GM19452 (cell line): ENCODE results near the gene LMO1.

ENCODE experiments used
- ATAC-seq: cut with Tn5 transposase; IDR thresholded peaks from one replicate; pipeline ENCODE4 v1.9.1; 2021; ENCODE audit not compliant: unreplicated experiment

The LMO1 gene

GRCh38 chr11:8266246-8267241 is 2.9 kb upstream of the LMO1 start:
- no peak for ATAC-seq

DNA sequence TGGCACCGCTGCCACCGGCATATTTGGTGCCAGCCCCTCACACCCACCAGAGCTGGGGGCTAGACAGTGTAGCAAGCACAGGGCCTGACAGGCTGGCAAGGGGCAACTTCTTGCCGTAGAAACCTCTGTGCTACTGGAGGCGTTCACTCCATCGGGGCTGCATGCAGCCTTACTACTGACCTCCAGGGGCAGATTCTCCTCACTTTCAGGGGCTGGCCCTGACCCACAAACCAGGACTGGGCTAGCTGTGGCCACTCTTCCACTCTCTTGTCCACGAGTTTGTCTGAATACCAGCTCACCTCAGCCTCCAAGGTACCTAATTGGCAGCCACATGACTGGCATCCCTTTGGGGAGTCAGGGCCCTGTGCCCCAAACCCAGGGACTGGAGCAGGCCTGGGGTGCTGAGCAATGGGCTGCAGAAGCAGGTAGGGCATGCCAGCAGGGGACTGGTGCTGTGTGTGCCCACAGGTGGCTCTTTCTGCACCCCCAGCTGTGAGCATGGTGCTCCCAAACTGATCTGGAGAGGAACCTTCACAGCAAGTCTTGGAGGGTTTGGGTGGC is 2.1 kb upstream of the LMO1 start:
- no peak for ATAC-seq

DNA sequence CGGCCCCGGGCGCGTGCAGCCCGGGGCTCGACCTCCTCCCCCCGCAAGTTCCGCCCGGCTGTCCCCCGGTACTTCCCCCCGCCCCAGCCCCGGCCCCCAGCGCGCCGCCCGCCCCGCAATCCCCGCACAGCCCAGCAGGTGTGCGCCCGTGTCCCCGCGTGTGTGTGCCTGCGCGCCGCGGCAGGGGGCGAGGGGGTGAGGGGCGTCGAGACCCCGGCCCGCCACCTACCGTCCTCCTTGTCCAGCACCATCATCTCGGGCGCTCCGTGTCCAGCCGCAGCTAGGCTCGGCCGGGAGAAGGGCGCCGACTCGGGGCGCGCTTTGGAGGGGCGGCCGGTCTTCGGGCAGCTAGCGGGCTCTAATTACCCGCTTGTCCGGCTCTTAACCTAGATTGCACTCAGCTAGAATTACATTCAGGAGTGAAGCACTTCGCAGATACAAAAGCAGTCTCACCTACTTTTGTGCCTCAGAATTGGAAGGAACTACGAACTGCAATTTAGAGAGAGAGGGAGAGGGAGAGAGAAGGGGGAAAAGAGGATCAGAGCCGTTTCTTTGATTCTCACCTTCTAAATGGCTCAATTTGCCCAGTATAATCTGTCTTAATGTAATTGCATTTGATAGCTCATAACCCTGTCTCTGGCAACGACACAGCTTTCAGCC is 439 bp downstream of the LMO1 start:
- no peak for ATAC-seq

GRCh38 chr11:8262552-8263108 is 1.0 kb downstream of the LMO1 start:
- no peak for ATAC-seq

GRCh38 chr11:8261921-8262551 is 1.6 kb downstream of the LMO1 start:
- ATAC-seq = no peak

DNA sequence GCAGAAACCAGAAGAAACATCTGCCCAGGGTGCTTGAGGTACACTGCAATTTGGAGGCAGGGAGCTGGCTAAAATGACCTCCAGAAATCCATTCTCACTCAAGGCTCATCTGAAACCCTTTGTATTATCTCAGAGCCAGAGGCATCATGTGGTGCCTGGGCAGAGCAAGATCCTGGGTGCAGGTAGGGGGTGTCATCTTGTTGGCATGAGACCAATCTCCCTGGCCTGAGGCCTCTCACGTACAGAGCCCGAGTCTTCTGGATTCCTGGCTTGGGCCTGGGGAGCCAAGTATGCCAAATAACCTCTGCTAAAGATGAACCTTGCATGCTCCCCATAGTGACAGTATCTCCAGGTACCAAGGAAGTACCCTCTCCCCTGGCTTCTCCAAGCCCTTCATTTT is 2.4 kb downstream of the LMO1 start:
- ATAC-seq = no peak

DNA sequence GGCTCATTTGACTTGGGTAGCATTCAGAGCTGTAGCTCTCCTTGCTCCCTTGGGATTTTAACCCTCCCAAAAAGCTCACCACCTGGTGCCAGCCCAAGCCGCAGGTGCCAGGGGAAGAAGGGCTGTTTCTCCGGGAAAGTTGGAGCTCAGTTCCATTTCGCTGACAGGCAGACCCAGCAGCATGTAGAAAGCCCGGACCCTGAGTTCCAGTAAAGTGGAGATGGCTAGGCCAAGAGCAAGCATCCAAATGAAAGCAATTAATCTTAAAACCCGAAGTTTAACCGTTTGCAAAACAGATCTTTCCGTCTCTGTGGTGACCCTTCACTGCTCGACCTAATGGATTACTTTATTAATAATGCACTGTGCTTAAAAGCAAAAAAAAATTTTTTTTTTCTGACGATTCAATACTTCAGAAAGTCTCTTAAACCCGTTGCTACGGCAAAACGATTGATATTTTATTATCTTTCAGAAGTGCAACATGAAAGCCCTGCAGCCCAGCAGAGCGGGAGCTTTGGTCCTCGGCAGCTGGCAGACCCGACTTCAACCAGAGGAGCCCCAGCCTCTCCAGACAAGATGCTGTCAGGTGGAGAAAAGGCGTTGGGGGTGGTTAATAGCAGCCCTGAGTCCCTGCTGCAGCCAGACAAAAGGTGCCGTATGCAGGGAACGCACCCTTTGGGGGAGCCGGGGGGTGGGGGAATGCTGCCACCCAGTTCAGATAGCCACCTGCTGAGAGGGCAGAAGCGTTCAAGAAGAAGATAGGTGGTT is 3.3 kb downstream of the LMO1 start:
- no peak for ATAC-seq

DNA sequence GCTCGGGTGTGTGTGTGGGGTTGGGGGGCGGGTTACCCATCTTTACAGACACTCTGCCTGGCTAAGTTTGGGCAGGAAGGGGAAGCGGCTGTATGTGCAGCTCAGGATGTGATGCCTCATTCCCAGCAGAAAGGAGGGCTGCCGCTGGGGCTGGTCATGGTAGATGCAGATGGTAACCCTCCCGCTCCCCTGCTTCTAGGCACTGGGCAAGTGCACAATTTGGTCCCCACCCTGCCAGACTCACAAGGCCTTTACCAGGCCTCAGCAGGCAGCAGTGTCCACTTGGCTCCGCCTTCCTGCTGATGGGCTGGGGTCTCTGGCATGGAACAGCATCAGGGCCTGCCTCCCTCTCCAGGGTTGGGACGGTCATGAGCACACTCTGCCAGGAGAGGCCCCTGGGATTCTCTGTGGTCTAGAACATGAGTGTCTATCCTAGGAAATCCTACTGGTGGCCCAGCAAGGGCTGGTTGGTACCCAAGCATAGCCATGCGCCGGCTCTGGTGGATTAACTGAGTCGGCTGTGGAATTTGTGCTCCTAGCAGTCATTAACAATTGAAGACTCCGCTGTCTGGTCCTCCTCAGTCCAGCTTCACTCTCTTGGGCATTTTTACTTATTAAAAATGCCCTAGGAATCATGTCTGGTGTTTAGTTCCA is 4.2 kb downstream of the LMO1 start:
- ATAC-seq = no peak

DNA sequence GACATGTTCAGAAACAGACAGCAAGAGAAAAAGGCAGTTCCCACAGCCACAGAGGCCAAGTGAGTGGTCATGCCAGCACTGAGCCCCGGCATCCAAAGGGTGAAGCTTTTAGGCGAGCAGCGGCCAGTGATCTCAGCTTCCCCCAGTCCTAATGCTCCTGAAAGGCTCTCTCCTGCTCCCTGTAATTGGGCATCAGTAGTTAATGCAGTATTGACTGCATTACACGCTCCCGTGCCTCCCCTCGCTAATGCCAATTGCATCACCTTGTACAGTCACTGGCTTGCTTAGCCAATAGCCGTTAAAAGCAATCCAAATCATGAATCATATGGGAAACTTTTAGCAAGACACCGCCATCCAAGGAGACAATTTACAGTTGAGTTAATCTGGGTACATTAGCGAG is 4.9 kb downstream of the LMO1 start:
- no peak for ATAC-seq

- ATAC-seq = no peak
Measured at GRCh38 chr11:8258289-8258688, 5.4 kb downstream of the LMO1 start.

DNA sequence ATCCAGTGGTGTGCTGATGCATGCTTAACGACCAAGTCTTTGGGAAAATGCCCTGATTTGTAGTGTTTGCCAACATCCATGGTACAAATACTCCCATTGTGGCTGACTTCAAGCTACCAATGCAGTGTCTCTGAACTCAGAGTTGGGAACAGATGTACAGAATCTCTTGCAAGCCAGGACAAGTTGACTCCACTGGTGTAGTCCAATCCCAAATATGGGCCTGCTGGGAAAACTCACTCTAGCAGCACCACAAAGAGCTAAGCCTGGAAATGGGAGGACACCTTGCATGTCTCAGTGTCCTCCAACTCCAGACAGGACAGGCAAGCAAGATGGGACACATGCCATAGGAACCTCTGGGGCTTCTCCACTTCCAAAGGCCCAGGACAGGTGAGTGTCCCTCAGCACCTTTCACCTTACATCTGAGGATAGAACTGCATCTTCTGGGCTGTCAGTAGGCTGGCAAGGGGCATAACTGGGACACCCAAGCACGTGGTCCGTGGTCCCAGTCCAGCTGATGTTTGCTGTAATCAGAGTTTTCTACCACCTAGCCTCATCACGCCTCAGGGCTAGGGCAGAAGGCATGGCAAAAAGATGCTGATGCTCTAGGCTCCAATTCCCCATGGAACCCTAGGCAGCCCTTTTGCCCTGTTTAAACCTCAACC is 6.5 kb downstream of the LMO1 start:
- ATAC-seq = no peak

DNA sequence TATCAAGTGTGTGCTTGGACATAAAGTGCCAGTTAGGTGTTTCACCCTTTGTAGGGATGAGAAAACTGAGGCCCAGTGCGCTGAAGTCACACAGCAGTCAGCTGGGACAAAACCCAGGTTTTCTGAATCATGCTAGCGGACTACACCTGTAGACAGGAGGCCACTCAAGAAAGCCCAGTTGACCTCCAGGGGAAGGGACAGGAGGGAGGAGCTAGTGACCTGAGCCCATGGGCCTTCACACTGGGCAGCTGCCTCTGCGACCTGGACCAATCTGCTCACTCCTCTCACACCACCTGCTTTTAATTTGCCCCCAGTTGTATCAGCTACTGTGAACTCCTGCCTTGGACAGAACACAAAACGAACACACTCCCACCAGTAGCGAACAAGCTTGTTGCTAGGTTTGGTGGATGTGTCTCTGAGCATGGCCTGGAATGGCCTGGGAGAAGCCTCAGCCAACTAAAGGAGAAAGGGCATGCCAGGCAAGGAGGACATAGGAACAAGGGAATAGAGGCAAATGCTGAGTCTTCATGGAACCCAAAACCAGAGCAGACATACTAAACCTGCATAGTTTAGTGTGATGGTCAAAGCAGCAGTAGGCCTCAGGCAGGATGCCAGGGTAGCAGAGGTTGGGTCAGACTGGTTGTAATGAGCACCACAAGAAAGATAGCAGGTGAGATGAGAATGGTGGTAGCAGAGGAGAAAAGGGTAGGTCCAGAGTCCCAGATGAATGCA is 7.2 kb downstream of the LMO1 start:
- ATAC-seq = no peak

GRCh38 chr11:8253566-8253965 is 10.1 kb downstream of the LMO1 start:
- ATAC-seq = no peak

DNA sequence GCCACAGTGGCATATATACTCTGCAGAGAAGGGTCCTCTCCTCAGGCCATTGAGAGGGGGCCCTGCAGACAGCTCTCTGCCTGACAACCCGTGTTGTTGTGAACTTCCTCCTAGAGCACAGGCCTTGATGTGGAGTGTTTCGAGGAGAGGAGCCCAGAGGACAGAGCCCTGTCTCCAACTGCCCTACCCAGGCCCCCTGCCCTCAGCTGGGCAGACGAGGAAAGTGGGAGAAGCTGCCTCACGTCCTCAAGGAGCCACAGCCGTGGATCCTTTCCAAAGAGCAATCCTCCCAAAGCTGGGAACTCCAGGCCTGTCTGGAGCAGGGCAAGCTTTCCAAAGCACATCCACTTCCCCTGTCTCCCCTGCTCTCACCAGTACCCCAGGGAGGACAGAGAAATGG is 10.7 kb downstream of the LMO1 start:
- no peak for ATAC-seq

GRCh38 chr11:8252388-8252787 is 11.3 kb downstream of the LMO1 start:
- ATAC-seq = no peak

- ATAC-seq = no peak
Measured at GRCh38 chr11:8251616-8252295, 11.9 kb downstream of the LMO1 start.

DNA sequence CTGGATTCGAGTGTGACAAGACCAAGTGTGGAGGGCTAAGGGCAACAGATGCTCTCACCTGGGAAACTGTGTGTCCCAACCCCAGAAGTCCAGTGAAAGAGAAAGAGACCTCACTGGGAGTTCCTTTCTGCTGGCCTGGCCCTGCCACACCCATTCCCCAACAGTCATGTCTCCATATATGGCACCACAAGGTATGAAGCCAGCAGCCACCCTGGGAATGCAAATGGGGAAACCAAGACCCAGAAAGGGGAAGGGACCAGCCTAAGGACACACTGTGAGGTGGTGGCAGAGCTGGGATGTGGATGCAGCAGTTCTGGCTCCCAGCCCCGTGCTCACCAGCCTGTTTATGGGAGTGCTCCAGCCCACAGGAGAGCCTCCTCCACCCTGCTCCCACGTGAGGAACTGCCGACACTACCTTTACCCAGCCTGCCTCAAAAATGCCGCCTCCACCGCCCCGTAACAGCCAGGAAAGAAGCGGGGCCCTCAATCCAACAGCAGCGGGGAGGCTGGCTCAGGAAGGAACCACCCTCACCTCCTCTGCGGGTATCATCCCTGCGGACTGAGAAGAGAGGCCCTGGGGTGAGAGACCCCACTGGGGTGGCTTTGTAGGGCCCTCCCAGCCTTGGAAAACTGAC is 12.6 kb downstream of the LMO1 start:
- ATAC-seq = no peak

DNA sequence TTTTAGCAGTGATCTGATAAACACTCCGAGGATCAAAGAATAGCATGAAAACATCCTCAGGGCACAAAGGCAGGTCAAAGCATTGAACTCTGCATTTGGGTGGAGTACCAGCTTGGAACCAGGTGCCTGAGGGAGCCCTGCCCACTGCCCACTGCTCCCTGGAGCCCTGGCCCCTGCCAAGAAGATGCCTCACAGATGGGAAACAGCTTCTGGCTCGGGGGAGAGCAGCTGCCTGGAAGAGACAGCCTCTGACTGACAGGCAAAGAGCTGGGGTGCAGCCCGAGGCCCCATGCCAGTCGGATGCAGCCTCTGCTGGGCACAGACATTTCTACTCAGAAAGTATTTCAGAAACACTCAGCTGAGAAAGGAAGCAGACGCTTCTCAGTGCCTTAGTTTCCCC is 13.2 kb downstream of the LMO1 start:
- no peak for ATAC-seq
